IPS-18a (cell line): ENCODE measurements around the gene CDK5R2.

Experiments used
- H3K27ac ChIP-seq: one replicate; pipeline ENCODE4 v1.5.1; 2013; ENCODE audit warnings: low read length
- H3K27me3 ChIP-seq: one replicate; pipeline ENCODE4 v1.6.1; 2013; ENCODE audit warnings: mild to moderate bottlenecking, low read length; ENCODE audit not compliant: control insufficient read depth, insufficient read depth
- H3K36me3 ChIP-seq: one replicate; pipeline ENCODE4 v1.6.1; 2013; ENCODE audit warnings: low read depth, low read length; ENCODE audit not compliant: control insufficient read depth
- H3K4me1 ChIP-seq: one replicate; pipeline ENCODE4 v1.6.1; 2013; ENCODE audit warnings: low read depth, low read length; ENCODE audit not compliant: control insufficient read depth
- H3K4me3 ChIP-seq: one replicate; pipeline ENCODE4 v1.5.1; 2013; ENCODE audit warnings: low read length
- H3K9ac ChIP-seq: one replicate; pipeline ENCODE4 v1.6.1; 2013; ENCODE audit warnings: mild to moderate bottlenecking, low read length, moderate library complexity
- H3K9me3 ChIP-seq: one replicate; pipeline ENCODE4 v1.6.1; 2013; ENCODE audit warnings: low read depth, low read length; ENCODE audit not compliant: control insufficient read depth

CDK5R2 gene

GRCh38 chr2:218983934-218984238, 24.4 kb downstream of the CDK5R2 start:
- Histone ChIP-seq H3K27ac (no peak overlapping the region), H3K9ac (no peak overlapping the region), H3K27me3 (peaks cover 100% of the 10 kb centered on the region), H3K4me3 (no peak overlapping the region), H3K36me3 (no peaks in the 10 kb centered on the region), H3K9me3 (no peaks in the 10 kb centered on the region), H3K4me1 (peaks cover 4% of the 10 kb centered on the region)

- no peaks in the 10 kb centered on the region for H3K9me3 ChIP-seq
- peaks cover 100% of the 10 kb centered on the region for H3K27me3 ChIP-seq
- no peaks in the 10 kb centered on the region for H3K36me3 ChIP-seq
- peaks cover 4% of the 10 kb centered on the region for H3K4me1 ChIP-seq
- H3K9ac ChIP-seq = no peak overlapping the region
- peak overlapping the region; percentile 42 for H3K4me3 ChIP-seq
- no peak overlapping the region for H3K27ac ChIP-seq
These were observed 25.0 kb downstream of the CDK5R2 start for GRCh38 chr2:218984239-218985020.

- peaks cover 4% of the 10 kb centered on the region for H3K4me1 ChIP-seq
- peaks cover 100% of the 10 kb centered on the region for H3K27me3 ChIP-seq
- H3K36me3 ChIP-seq = no peaks in the 10 kb centered on the region
- H3K9me3 ChIP-seq = no peaks in the 10 kb centered on the region
- peak within 1 kb of the TSS; percentile 42 for H3K4me3 ChIP-seq
- no peak within 1 kb of the TSS for H3K27ac ChIP-seq
- H3K9ac ChIP-seq = no peak within 1 kb of the TSS
These were observed 25.5 kb downstream of the CDK5R2 start, which contains the start of gene FEV for GRCh38 chr2:218985021-218985324. TSS of gene FEV (minus strand) at chr2:218985184. CDS start at chr2:218985075, 109 bp downstream.

- Histone ChIP-seq H3K9me3 (no peaks in the 10 kb centered on the region), H3K4me3 (peak overlapping the region; percentile 42), H3K9ac (no peak overlapping the region), H3K4me1 (peaks cover 4% of the 10 kb centered on the region), H3K27me3 (peaks cover 100% of the 10 kb centered on the region), H3K36me3 (no peaks in the 10 kb centered on the region), H3K27ac (no peak overlapping the region)
These were observed 26.0 kb downstream of the CDK5R2 start for GRCh38 chr2:218985325-218986091.

- Histone ChIP-seq H3K9ac (no peak overlapping the region), H3K27me3 (peaks cover 100% of the 10 kb centered on the region), H3K4me1 (peaks cover 4% of the 10 kb centered on the region), H3K9me3 (no peaks in the 10 kb centered on the region), H3K27ac (no peak overlapping the region), H3K36me3 (no peaks in the 10 kb centered on the region), H3K4me3 (no peak overlapping the region)
These were observed 26.8 kb downstream of the CDK5R2 start for GRCh38 chr2:218986148-218986761.

GRCh38 chr2:218988164-218988563, 28.7 kb downstream of the CDK5R2 start:
- Histone ChIP-seq H3K4me3 (no peak overlapping the region), H3K27me3 (peaks cover 100% of the 10 kb centered on the region), H3K36me3 (no peaks in the 10 kb centered on the region), H3K4me1 (no peaks in the 10 kb centered on the region), H3K9ac (no peak overlapping the region), H3K27ac (no peak overlapping the region), H3K9me3 (no peaks in the 10 kb centered on the region)

- peaks cover 100% of the 10 kb centered on the region for H3K27me3 ChIP-seq
- no peaks in the 10 kb centered on the region for H3K4me1 ChIP-seq
- H3K4me3 ChIP-seq = no peak overlapping the region
- H3K9ac ChIP-seq = no peak overlapping the region
- H3K36me3 ChIP-seq = no peaks in the 10 kb centered on the region
- H3K9me3 ChIP-seq = no peaks in the 10 kb centered on the region
- no peak overlapping the region for H3K27ac ChIP-seq
These were observed 29.2 kb downstream of the CDK5R2 start for GRCh38 chr2:218988650-218989049.

GRCh38 chr2:218990052-218990451, 30.6 kb downstream of the CDK5R2 start:
- Histone ChIP-seq H3K36me3 (no peaks in the 10 kb centered on the region), H3K4me1 (no peaks in the 10 kb centered on the region), H3K9ac (no peak overlapping the region), H3K4me3 (no peak overlapping the region), H3K27me3 (peaks cover 100% of the 10 kb centered on the region), H3K27ac (no peak overlapping the region), H3K9me3 (no peaks in the 10 kb centered on the region)

- H3K9ac ChIP-seq = no peak overlapping the region
- H3K36me3 ChIP-seq = no peaks in the 10 kb centered on the region
- H3K4me3 ChIP-seq = no peak overlapping the region
- H3K9me3 ChIP-seq = no peaks in the 10 kb centered on the region
- H3K4me1 ChIP-seq = no peaks in the 10 kb centered on the region
- no peak overlapping the region for H3K27ac ChIP-seq
- H3K27me3 ChIP-seq = peaks cover 100% of the 10 kb centered on the region
These were observed 31.1 kb downstream of the CDK5R2 start for GRCh38 chr2:218990612-218991011.

GRCh38 chr2:218991674-218992168, 32.3 kb downstream of the CDK5R2 start:
- Histone ChIP-seq H3K9ac (no peak overlapping the region), H3K27ac (no peak overlapping the region), H3K4me1 (no peaks in the 10 kb centered on the region), H3K36me3 (no peaks in the 10 kb centered on the region), H3K27me3 (peaks cover 100% of the 10 kb centered on the region), H3K9me3 (no peaks in the 10 kb centered on the region), H3K4me3 (no peak overlapping the region)

GRCh38 chr2:218992196-218992595, 32.7 kb downstream of the CDK5R2 start:
- Histone ChIP-seq H3K4me1 (no peaks in the 10 kb centered on the region), H3K27ac (no peak overlapping the region), H3K9ac (no peak overlapping the region), H3K27me3 (peaks cover 100% of the 10 kb centered on the region), H3K4me3 (no peak overlapping the region), H3K9me3 (no peaks in the 10 kb centered on the region), H3K36me3 (no peaks in the 10 kb centered on the region)
